GM20000 (cell line): Measurements from ENCODE around the gene AKR1E2.

ENCODE experiments used
- DNase-seq: peaks from one replicate; pipeline ENCODE4 v3.0.0; 2012; ENCODE audit warnings: low spot score
- CTCF ChIP-seq: IDR thresholded peaks from 2 replicates; pipeline ENCODE4 v1.5.1; 2012; ENCODE audit warnings: mild to moderate bottlenecking, control low read depth; ENCODE audit errors: extremely low read depth, missing control alignments

The AKR1E2 gene

GRCh38 chr10:4825456-4825867 lies 545 bp upstream of the AKR1E2 start:
- TF ChIP-seq CTCF: no peak
- no peak for DNase-seq

- no peak for TF ChIP-seq CTCF
- no peak for DNase-seq
Measured at GRCh38 chr10:4826792-4827324, 851 bp downstream of the AKR1E2 start.

DNA sequence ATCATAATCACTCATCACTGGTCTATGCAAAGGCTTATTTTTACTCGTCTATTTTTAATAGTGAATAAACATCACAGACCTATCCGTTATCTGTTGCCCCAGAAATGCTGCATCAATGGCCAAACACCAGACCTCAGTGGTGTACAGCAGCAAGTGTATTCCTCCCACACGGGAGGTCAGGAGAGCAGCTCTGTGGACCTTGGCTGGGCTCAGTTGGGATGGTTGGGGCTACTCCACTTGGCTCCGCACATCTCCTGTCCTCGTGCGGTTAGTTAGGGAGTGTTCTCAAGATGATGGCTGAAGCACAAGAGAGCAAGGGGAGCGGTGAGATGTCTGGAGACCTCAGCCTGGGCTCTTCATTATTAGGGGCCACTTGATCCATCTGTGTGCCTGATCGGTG lies 2.0 kb downstream of the AKR1E2 start:
- DNase-seq: no peak
- no peak for TF ChIP-seq CTCF

- no peak for TF ChIP-seq CTCF
- no peak for DNase-seq
Measured at GRCh38 chr10:4830551-4830950, 4.5 kb downstream of the AKR1E2 start.

GRCh38 chr10:4831091-4831490 lies 5.1 kb downstream of the AKR1E2 start:
- DNase-seq: no peak
- no peak for TF ChIP-seq CTCF

- TF ChIP-seq CTCF: no peak
- no peak for DNase-seq
Measured at GRCh38 chr10:4833286-4833685, 7.3 kb downstream of the AKR1E2 start.

DNA sequence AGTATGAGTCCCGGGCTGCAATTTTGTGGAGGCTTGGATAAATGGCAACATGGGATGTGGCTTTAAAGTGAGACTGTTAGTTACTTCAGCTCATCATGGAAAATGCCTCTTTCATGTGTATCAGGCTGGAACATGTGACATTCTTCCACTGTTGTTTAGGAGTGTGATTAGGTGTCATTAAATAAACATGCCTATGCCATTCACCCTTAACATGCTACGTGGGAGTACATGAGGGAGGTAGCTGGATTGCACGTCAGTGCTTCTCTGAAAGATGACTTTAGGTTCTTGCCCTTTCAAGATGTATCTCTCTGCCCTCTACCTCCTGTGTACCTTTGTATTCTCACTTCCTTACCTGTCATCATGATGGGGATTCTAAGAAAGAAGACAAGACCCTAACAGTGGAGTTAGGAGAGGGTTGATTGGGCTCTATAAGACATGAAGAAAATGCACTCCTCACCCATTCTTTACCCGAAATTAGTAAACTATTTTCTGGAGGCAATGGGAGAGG lies 8.9 kb downstream of the AKR1E2 start:
- no peak for TF ChIP-seq CTCF
- no peak for DNase-seq
